GM12864 (cell line): ENCODE results near the gene ZKSCAN8.
"Not testable (repeated sequence)": the region's sequence is repeated elsewhere in the genome, so short reads cannot be mapped to it uniquely, and the experiment has no call there.

Source experiments
- DNase-seq: peaks from one replicate; pipeline ENCODE4 v3.0.0-alpha.2; 2011; ENCODE audit warnings: low read depth
- H3K4me3 ChIP-seq: 2 replicates; pipeline ENCODE4 v1.5.1; 2011; ENCODE audit warnings: mild to moderate bottlenecking, low read depth, low read length, control low read depth
- CTCF ChIP-seq: IDR thresholded peaks from 2 replicates; pipeline ENCODE4 v1.5.1; 2011; ENCODE audit warnings: low read depth, mild to moderate bottlenecking, moderate library complexity, low read length, control low read depth, inconsistent platforms; ENCODE audit errors: missing control alignments

Gene ZKSCAN8

DNA sequence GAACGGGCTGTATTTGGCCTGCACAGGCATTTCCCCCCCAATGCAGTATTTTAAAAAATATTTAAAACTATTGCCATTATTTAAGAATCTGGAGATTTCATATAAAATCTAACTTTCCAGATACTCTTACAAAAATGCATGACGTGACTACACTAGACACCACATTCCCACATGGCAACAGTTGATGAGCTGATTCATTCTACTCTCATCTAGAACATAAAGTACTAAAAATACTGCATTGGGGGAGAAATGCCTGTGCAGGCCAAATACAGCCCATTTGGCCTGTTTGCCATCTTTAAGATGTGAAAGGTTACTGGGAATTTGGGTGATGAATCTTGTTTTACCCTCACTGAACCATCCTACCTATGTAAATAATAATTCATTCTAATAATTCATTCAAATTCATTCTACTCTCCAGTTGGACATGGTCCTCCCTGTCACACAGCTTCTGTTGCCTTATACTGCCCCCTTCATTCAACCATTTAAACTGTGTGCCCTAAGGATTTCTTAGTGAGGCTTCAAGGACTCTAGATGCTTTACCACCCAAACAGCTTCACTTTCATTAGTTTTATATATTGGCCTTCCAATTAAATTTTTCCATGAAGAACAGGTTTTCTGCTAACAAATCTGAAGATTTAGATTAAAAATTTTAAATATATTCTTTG, 24.2 kb upstream of the ZKSCAN8 start:
- no peak overlapping the region for H3K4me3 ChIP-seq
- DNase-seq: no peak
- TF ChIP-seq CTCF: peak; percentile 3

- DNase-seq: no peak
- no peak for TF ChIP-seq CTCF
These were observed 23.5 kb upstream of the ZKSCAN8 start for GRCh38 chr6:28118217-28118616.

DNA sequence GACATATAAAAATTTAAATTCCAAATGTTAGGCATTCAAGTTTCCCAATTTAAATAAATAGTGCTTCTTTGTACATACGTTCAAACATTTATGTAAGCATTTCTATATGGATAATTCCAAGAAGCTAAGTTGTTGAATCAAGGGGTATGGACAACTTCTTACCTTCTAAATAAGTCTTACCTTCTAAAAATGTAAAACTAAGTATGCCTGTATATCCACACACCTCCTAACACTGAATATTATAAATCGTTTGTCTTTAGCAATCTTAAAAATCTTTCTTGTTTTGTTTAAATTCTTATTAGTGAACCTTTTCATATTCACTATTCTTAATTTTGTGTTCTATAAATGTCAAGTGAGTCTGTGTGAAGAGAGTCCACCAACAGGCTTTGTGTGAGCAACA, 19.8 kb upstream of the ZKSCAN8 start:
- TF ChIP-seq CTCF: no peak
- no peak for DNase-seq
- H3K4me3 ChIP-seq: no peak overlapping the region

More at GRCh38 chr6:28118217-28118616, 23.5 kb upstream of the ZKSCAN8 start:
- no peak overlapping the region for H3K4me3 ChIP-seq

DNA sequence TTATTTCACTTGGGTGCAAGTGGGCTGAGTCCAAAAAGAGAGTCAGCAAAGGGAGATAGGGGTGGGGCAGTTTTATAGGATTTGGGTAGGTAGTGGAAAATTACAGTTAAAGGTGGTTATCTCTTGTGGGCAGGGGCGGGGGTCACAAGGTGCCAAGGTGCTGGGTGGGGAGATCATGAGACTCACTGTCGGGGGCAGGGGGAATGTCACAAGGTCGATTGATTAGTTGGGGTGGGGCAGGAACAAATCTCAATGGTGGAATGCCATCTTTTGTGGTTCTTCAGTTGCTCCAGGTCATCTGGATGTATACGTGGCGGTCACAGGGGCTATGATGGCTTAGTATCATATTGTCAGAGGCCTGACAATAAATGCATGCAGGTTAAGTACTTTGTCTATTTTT, 19.4 kb upstream of the ZKSCAN8 start:
- DNase-seq, H3K4me3 ChIP-seq: not testable (repeated sequence)

- TF ChIP-seq CTCF: no peak
- peak within 1 kb of the TSS; percentile 81 for H3K4me3 ChIP-seq
- peak; percentile 60 for DNase-seq
These were observed 17.2 kb upstream of the ZKSCAN8 start, which contains the start of gene ZSCAN16 for GRCh38 chr6:28124350-28124970. Gene ZSCAN16 (plus strand): TSS chr6:28124609. CDS start chr6:28125444, 835 bp downstream.

DNA sequence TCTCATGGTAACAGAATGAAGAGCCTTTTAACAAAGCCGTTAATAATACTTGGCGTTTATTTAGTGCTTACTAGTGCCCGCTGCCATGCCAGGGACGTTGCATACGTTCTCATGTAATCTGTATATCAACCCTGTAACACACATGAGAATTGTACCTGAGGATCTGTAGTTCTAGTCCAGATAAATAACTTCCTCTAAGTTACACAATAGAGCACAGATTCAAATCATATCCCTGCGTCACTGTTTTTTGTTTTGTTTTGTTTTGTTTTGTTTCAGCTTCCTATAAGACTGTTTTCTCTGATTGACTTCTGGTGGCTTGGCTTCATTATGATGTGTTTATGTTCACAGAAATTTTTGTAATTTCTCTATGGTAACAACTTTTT, 16.7 kb upstream of the ZKSCAN8 start:
- DNase-seq: no peak
- peak overlapping the region; percentile 81 for H3K4me3 ChIP-seq
- no peak for TF ChIP-seq CTCF

GRCh38 chr6:28125401-28125800, 16.3 kb upstream of the ZKSCAN8 start:
- DNase-seq: no peak
- peak overlapping the region; percentile 9; the same call in 1 of the 2 replicates for H3K4me3 ChIP-seq
- no peak for TF ChIP-seq CTCF
